ENCODE measurements around the gene PADI1.

Gene PADI1

GRCh38 chr1:17163371-17163770 is 41.6 kb upstream of the PADI1 start:
- TF ChIP-seq TCF4 (CRISPR knock-in tag; IDR thresholded peaks at IDR 0.05; ENCODE audit: borderline replicate concordance): no peak
- TF ChIP-seq ZNF565 (CRISPR knock-in tag; conservative IDR thresholded peaks at IDR 0.05; ENCODE audit: low read depth): no peak
- TF ChIP-seq POU6F1 (CRISPR knock-in tag; IDR thresholded peaks at IDR 0.05; ENCODE audit: borderline replicate concordance, low read depth): no peak
- TF ChIP-seq ZFP3 (CRISPR knock-in tag; IDR thresholded peaks at IDR 0.05): no peak
- no peak for TF ChIP-seq TOX (CRISPR knock-in tag; IDR thresholded peaks at IDR 0.05; ENCODE audit: borderline replicate concordance)
- TF ChIP-seq PATZ1 (CRISPR knock-in tag; IDR thresholded peaks at IDR 0.05; ENCODE audit: borderline replicate concordance): no peak
- TF ChIP-seq, protein P1, sequence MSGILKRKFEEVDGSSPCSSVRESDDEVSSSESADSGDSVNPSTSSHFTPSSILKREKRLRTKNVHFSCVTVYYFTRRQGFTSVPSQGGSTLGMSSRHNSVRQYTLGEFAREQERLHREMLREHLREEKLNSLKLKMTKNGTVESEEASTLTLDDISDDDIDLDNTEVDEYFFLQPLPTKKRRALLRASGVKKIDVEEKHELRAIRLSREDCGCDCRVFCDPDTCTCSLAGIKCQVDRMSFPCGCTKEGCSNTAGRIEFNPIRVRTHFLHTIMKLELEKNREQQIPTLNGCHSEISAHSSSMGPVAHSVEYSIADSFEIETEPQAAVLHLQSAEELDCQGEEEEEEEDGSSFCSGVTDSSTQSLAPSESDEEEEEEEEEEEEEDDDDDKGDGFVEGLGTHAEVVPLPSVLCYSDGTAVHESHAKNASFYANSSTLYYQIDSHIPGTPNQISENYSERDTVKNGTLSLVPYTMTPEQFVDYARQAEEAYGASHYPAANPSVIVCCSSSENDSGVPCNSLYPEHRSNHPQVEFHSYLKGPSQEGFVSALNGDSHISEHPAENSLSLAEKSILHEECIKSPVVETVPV (CRISPR knock-in tag; IDR thresholded peaks at IDR 0.05): no peak
- no peak for TF ChIP-seq PPARA (CRISPR knock-in tag; IDR thresholded peaks at IDR 0.05; ENCODE audit: borderline replicate concordance)
- TF ChIP-seq OSR1 (CRISPR knock-in tag; IDR thresholded peaks at IDR 0.05): no peak
- no peak for TF ChIP-seq ISL1 (CRISPR knock-in tag; IDR thresholded peaks at IDR 0.05)
- no peak for TF ChIP-seq GLIS3 (CRISPR knock-in tag; IDR thresholded peaks at IDR 0.05)
- TF ChIP-seq RARB (CRISPR knock-in tag; IDR thresholded peaks at IDR 0.05): no peak
- no peak for TF ChIP-seq SNAI2 (CRISPR knock-in tag; IDR thresholded peaks at IDR 0.05)
- no peak for TF ChIP-seq CSDC2 (CRISPR knock-in tag; IDR thresholded peaks at IDR 0.05)
- TF ChIP-seq, protein P2, sequence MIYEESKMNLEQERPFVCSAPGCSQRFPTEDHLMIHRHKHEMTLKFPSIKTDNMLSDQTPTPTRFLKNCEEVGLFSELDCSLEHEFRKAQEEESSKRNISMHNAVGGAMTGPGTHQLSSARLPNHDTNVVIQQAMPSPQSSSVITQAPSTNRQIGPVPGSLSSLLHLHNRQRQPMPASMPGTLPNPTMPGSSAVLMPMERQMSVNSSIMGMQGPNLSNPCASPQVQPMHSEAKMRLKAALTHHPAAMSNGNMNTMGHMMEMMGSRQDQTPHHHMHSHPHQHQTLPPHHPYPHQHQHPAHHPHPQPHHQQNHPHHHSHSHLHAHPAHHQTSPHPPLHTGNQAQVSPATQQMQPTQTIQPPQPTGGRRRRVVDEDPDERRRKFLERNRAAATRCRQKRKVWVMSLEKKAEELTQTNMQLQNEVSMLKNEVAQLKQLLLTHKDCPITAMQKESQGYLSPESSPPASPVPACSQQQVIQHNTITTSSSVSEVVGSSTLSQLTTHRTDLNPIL (CRISPR knock-in tag; IDR thresholded peaks at IDR 0.05; ENCODE audit: low read depth): no peak
- no peak for TF ChIP-seq ZNF8 (CRISPR knock-in tag; IDR thresholded peaks at IDR 0.05)
- TF ChIP-seq BACH2 (CRISPR knock-in tag; IDR thresholded peaks at IDR 0.05; ENCODE audit: borderline replicate concordance): no peak
- no peak for ATAC-seq

DNA sequence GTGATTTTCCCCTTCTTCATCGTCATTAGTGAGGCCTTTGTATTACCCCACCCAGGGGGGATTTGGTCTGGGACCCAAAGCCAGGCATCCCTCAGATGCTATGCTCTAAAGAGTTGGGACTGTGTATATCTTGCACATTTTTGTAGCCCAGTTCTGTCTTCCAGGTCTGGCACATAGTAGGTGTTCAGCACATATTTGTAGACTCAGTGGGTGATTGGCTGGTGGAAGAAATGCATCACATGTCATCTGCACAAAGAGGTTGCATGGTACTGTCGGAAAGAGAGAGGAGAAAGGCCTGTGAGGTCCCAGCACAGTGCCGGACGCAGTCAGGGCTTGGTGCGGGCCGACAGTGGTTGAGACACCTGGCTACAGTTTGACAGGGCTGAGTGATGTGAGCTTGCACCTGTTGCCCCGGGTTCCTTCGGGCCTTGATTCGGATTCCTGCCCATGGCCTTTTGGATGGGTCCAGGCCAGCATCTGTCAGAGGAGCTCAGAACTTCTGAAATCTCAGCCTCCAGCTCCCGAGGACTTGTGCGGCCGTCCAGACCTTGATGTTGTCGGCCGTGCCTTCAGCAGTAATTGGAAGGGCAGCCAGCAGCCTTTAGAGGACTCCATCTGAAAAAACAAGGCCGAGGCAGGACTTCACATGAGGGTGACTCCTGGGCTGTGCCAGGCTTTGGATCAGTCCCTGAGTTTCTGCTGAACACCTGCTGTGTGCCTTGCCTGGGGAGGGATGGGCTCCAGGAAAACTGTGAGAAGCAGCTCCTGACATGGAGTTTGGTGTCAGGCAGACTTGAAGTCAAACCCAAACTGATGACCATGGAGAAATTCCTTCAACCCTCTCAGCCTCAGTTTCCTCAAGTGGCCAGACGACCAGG is 40.9 kb upstream of the PADI1 start:
- ATAC-seq: no peak
- no peak for TF ChIP-seq RARB (CRISPR knock-in tag; IDR thresholded peaks at IDR 0.05)
- TF ChIP-seq POU6F1 (CRISPR knock-in tag; IDR thresholded peaks at IDR 0.05; ENCODE audit: borderline replicate concordance, low read depth): no peak
- no peak for TF ChIP-seq PPARA (CRISPR knock-in tag; IDR thresholded peaks at IDR 0.05; ENCODE audit: borderline replicate concordance)
- no peak for TF ChIP-seq ZNF8 (CRISPR knock-in tag; IDR thresholded peaks at IDR 0.05)
- TF ChIP-seq TCF4 (CRISPR knock-in tag; IDR thresholded peaks at IDR 0.05; ENCODE audit: borderline replicate concordance): no peak
- no peak for TF ChIP-seq TOX (CRISPR knock-in tag; IDR thresholded peaks at IDR 0.05; ENCODE audit: borderline replicate concordance)
- no peak for TF ChIP-seq SNAI2 (CRISPR knock-in tag; IDR thresholded peaks at IDR 0.05)
- no peak for TF ChIP-seq OSR1 (CRISPR knock-in tag; IDR thresholded peaks at IDR 0.05)
- no peak for TF ChIP-seq PATZ1 (CRISPR knock-in tag; IDR thresholded peaks at IDR 0.05; ENCODE audit: borderline replicate concordance)

DNA sequence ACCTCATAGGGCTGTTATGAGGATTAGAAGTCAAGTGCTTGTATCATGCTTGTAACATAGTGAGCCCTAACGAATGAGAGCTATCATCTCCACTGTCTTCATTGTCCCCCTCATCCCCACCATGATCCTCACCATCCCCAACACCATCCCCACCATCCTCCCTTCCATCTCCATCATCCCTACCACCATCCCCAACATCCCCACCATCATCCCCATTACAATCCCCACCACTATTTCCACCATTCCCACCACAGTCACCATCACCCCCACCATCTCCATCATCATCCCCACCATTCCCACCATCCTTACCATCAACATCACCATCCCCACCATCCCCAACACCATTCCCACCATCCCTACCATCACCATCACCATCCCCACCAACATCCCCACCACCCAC is 39.1 kb upstream of the PADI1 start:
- TF ChIP-seq ZFP30 (CRISPR knock-in tag; IDR thresholded peaks at IDR 0.05): no peak
- TF ChIP-seq ISL1 (CRISPR knock-in tag; IDR thresholded peaks at IDR 0.05): no peak
- no peak for TF ChIP-seq TOX (CRISPR knock-in tag; IDR thresholded peaks at IDR 0.05; ENCODE audit: borderline replicate concordance)
- TF ChIP-seq POU6F1 (CRISPR knock-in tag; IDR thresholded peaks at IDR 0.05; ENCODE audit: borderline replicate concordance, low read depth): no peak
- no peak for TF ChIP-seq ZNF8 (CRISPR knock-in tag; IDR thresholded peaks at IDR 0.05)
- no peak for TF ChIP-seq ESRRG (CRISPR knock-in tag; IDR thresholded peaks at IDR 0.05)
- ATAC-seq: no peak

All from SK-N-SH treated with all-trans-retinoic acid at 6 μM for 48 hours (cell line).